Parietal lobe (tissue), 2 donors: ENCODE measurements around the gene ZNF326. TPM values are rescaled to one million over a fixed set of nuclear protein-coding genes. Genes with fewer than 3 reads are reported as not detected.

Experiments
- small RNA-seq: library from RNA; depleted of rRNA; stranded (forward); fragments of <200 nt; gene quantifications from one replicate; pipeline ENCODE3, GENCODE V24; 2014; ENCODE audit warnings: low replicate concordance
- total RNA-seq: library from RNA; depleted of rRNA; stranded (reverse); fragments of >200 nt; gene quantifications from one replicate; pipeline ENCODE4 v1.2.3, GENCODE V29; 2014

The ZNF326 gene, protein sequence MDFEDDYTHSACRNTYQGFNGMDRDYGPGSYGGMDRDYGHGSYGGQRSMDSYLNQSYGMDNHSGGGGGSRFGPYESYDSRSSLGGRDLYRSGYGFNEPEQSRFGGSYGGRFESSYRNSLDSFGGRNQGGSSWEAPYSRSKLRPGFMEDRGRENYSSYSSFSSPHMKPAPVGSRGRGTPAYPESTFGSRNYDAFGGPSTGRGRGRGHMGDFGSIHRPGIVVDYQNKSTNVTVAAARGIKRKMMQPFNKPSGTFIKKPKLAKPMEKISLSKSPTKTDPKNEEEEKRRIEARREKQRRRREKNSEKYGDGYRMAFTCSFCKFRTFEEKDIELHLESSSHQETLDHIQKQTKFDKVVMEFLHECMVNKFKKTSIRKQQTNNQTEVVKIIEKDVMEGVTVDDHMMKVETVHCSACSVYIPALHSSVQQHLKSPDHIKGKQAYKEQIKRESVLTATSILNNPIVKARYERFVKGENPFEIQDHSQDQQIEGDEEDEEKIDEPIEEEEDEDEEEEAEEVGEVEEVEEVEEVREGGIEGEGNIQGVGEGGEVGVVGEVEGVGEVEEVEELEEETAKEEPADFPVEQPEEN
- 61.3 TPM for total RNA-seq

DNA sequence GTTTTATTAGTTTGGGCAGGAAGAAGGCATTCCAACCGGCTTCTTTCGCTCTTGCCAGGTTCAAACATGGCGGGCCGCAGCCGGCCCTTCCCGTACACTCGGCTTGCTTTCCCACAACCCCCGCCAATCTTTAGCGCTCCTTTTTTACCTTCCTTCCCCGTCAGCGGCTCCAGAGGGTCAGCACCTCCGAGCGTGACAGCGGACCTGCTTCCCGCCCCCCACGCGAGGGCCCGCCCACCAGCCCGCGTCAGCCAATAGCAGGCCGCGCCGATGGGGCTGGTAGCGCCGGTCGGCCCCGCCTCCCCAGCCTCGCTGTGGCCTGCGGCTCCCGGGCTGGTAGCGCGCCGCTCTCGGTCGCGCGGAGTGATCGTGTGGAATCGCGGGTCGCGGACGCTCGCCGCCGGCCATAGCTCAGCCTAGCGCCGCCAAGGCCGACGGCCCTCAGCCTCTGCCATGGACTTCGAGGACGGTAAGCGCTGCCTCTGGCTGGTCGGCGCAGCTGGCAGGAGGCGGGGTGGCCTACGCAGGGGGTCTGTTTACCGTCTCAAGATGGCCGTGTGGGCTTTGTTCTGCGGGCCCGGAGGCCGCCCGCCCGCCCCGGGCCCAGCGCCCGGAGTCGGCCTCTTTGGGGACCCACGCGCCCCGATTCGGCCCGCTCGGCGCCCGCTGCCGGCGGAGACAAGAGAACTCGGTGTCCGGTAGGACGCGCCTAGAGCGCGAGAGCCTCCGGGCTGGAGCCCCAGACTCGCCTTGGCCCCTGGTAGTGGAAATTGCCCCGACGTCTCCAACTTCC lies at the start of gene ZNF326:
ZNF326 (plus strand) TSS at position 306 of the 793 bp plus-strand sequence; CDS start at position 454, 148 bp downstream.

Small RNAs within 50 kb of the gene (small RNA-seq; reads per million reads assigned to genes)
- not detected for gene RN7SKP272

Other genes with a start within 250 kb of the ZNF326 start
- gene LRRC8D, start 174.1 kb upstream of the ZNF326 start, total RNA-seq: 34.1 TPM